ENCODE data around the gene LRRC27. TPM values are rescaled to one million over a fixed set of nuclear protein-coding genes. Genes with fewer than 3 reads are reported as not detected.
A peak's percentile ranks its signal among the peaks of the same experiment; 100 is the strongest.

The LRRC27 gene
- total and polyA plus RNA-seq, 4 experiments from 2014 or later = 0.90 to 3.8 (median 3.0) TPM

DNA sequence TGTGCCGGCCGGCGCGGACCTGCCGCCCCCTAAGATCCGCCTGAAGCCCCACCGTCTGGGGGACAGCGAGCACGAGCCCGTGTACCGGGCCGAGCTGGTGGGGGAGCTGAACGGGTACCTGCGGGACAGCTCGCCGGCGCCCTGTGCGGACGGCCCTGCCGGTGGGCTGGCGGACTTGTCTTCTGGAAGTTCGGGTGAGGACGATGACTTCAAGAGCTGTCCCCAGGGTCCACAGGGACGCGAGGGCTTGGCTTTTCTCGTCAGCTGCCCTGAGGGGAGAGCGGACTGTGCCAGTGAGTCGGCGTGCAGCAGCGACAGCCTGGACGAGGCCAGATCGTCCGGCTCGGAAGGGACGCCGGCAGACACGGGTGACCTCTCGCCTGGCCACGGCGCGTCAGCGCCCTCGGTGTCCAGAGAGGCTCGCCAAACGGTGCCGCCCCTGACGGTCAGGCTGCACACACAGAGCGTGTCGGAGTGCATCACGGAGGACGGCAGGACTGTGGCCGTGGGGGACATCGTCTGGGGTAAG is 73.5 kb downstream of the LRRC27 start:
- Histone ChIP-seq H3K9me3 (ENCODE audit: control insufficient read depth in 1 of 2, low read length in 2 of 2) (no peaks in the 10 kb centered on the region), H3K4me1 (ENCODE audit: insufficient read depth, low read length) (peaks cover 4% of the 10 kb centered on the region), H3K36me3 (ENCODE audit: insufficient read depth, low read length) (no peaks in the 10 kb centered on the region), H3K27ac (ENCODE audit: low read depth, low read length) (no peak overlapping the region), H3K4me3 (ENCODE audit: low read length in 2 of 2) (no peak overlapping the region), H3K27me3 (ENCODE audit: insufficient read depth, low read length) (no peaks in the 10 kb centered on the region)
- ChIA-PET POLR2A (ENCODE audit: partially characterized antibody) (no interaction called here), CTCF (ENCODE audit: partially characterized antibody) (no interaction called here)
- H3K4me3 Mint-ChIP-seq = no peak overlapping the region
- peaks cover 0 to 2% (median 0%) of the 10 kb centered on the region in 8 donors for H3K9me3 Mint-ChIP-seq
- intact Hi-C loops (cut with micrococcal nuclease) = no loop called here
- peaks cover 0 to 11% of the 10 kb centered on the region in 2 donors for H3K36me3 Mint-ChIP-seq
- peaks cover 3 to 31% (median 7%) of the 10 kb centered on the region in 4 donors for H3K4me1 Mint-ChIP-seq
- no peaks in the 10 kb centered on the region for H3K27me3 Mint-ChIP-seq
- no peak overlapping the region for H3K27ac Mint-ChIP-seq
- DNase-seq = no peak

DNA sequence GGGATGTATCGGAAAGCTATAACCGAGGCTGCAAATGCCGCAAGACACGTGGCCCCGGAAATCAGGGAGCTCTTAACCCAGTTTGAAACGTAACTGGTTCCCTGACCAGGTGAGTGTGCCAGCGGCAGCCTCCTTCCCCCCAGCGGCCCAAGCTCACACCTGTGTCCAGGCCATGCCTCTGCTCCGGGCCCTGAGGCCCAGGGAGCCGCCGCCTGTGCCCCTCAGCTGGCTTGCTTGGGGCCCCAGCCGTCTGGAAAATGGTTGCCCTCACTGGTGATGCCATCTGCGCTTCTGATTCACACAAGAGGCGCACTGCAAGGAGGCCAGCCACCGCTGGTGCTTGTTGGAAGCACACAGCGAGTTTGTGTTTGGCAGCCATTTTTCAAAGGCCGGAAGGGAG is 74.2 kb downstream of the LRRC27 start:
- H3K9me3 Mint-ChIP-seq = peaks cover 0 to 2% (median 0%) of the 10 kb centered on the region in 8 donors
- ChIA-PET POLR2A (ENCODE audit: partially characterized antibody) (no interaction called here), CTCF (ENCODE audit: partially characterized antibody) (no interaction called here)
- no peak for DNase-seq
- H3K27me3 Mint-ChIP-seq = no peaks in the 10 kb centered on the region
- no peak overlapping the region for H3K27ac Mint-ChIP-seq
- H3K36me3 ChIP-seq (ENCODE audit: insufficient read depth, low read length) = no peaks in the 10 kb centered on the region
- peaks cover 4% of the 10 kb centered on the region for H3K4me1 ChIP-seq (ENCODE audit: insufficient read depth, low read length)
- peaks cover 0 to 11% of the 10 kb centered on the region in 2 donors for H3K36me3 Mint-ChIP-seq
- no peak overlapping the region for H3K27ac ChIP-seq (ENCODE audit: low read depth, low read length)
- peak overlapping the region in 2 of 8 donors; percentile 15 to 17 for H3K4me3 Mint-ChIP-seq
- H3K27me3 ChIP-seq (ENCODE audit: insufficient read depth, low read length) = no peaks in the 10 kb centered on the region
- intact Hi-C loops (cut with micrococcal nuclease) = no loop called here
- H3K4me3 ChIP-seq (ENCODE audit: low read length in 2 of 2) = no peak overlapping the region
- H3K4me1 Mint-ChIP-seq = peaks cover 3 to 30% (median 7%) of the 10 kb centered on the region in 4 donors
- H3K9me3 ChIP-seq (ENCODE audit: control insufficient read depth in 1 of 2, low read length in 2 of 2) = no peaks in the 10 kb centered on the region

DNA sequence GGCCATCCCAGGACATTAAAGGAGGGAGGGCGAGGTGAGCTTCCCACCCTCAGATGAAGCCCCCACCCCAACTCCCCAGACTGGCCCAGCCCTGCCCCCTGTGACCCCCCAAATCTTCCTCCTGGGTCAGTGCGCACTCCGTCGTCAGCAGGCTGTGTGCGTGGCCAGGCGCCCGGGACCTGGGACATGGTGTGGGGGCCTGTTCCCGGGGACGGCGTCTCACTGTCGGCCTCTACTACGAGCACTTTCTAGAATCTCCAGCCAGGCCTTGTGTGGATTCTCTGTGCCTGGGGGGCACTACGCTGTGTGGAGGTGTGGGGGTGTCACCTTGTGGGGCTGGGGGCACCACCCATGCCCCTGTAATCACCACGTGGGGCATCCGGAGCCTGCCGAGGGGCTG is 74.8 kb downstream of the LRRC27 start:
- H3K4me1 Mint-ChIP-seq = peaks cover 3 to 27% (median 8%) of the 10 kb centered on the region in 4 donors
- POLR2A ChIA-PET (ENCODE audit: partially characterized antibody) = no interaction called here

DNA sequence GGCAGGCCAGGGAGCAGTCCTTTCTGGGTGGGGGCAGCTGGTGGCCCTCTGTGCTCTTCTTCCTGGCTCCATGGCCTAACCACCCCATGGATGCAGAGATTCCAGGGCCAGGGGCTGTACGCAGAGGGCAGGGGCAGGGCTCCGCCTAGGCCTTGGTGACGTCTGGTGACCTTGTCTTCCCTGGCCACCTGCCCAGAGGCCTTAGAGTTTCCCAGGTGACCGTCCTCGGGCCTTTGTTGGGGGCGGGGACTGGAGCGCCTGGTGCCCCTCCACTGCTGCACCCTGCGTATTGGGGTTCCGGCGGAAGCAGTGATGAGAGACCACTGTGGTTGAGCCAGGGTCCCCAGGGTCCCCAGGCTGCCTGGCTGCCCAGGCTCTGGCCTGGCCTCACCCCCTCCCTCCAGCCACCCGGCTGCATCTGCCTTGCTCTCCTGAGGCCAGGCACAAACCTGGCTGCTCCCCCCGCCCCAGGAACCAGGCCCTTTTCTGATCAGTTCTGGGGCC is 75.3 kb downstream of the LRRC27 start:
- H3K27ac Mint-ChIP-seq = peak overlapping the region in 2 of 7 donors; percentile 17 to 25
- POLR2A ChIA-PET (ENCODE audit: partially characterized antibody) = no interaction called here

More for the DNA sequence above, 74.8 kb downstream of the LRRC27 start:
- Mint-ChIP-seq H3K4me3 (no peak overlapping the region), H3K9me3 (peaks cover 0 to 2% (median 0%) of the 10 kb centered on the region in 8 donors), H3K27me3 (no peaks in the 10 kb centered on the region), H3K27ac (no peak overlapping the region), H3K36me3 (peaks cover 0 to 11% of the 10 kb centered on the region in 2 donors)
- intact Hi-C loops (cut with micrococcal nuclease) = no loop called here
- Histone ChIP-seq H3K27me3 (ENCODE audit: insufficient read depth, low read length) (no peaks in the 10 kb centered on the region), H3K36me3 (ENCODE audit: insufficient read depth, low read length) (no peaks in the 10 kb centered on the region), H3K9me3 (ENCODE audit: control insufficient read depth in 1 of 2, low read length in 2 of 2) (no peaks in the 10 kb centered on the region), H3K4me3 (ENCODE audit: low read length in 2 of 2) (no peak overlapping the region), H3K27ac (ENCODE audit: low read depth, low read length) (no peak overlapping the region), H3K4me1 (ENCODE audit: insufficient read depth, low read length) (peaks cover 4% of the 10 kb centered on the region)
- CTCF ChIA-PET (ENCODE audit: partially characterized antibody) = no interaction called here
- DNase-seq = no peak

DNA sequence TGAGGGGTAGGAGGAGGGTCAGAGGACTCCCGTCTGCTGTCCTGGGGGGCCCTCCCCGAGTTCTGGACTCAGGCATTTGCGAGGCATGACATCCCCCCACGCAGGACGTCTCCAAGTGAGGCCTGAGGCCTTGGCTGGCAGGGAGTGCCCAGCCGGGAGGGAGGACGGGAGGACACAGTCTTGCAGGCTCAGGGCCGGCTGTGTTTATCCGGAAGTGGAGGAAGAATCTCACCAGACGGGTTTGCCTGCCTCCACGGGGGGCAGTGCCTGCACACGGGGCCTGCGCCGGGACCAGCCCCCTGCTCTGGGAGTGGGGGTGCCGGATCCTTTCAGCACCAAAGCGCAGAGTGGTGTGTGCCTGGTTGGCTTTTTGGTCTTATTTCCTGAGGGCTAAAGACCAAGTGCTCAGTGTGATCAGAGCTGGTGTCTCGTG is 75.9 kb downstream of the LRRC27 start:
- no peak overlapping the region for H3K4me3 ChIP-seq (ENCODE audit: low read length in 2 of 2)
- H3K9me3 ChIP-seq (ENCODE audit: control insufficient read depth in 1 of 2, low read length in 2 of 2) = no peaks in the 10 kb centered on the region
- peaks cover 3 to 27% (median 9%) of the 10 kb centered on the region in 4 donors for H3K4me1 Mint-ChIP-seq
- peaks cover 4% of the 10 kb centered on the region for H3K4me1 ChIP-seq (ENCODE audit: insufficient read depth, low read length)
- peak overlapping the region in 4 of 7 donors; percentile 17 to 72 (median 50) for H3K27ac Mint-ChIP-seq
- no peaks in the 10 kb centered on the region for H3K36me3 ChIP-seq (ENCODE audit: insufficient read depth, low read length)
- ChIA-PET CTCF (ENCODE audit: partially characterized antibody) (no interaction called here), POLR2A (ENCODE audit: partially characterized antibody) (no interaction called here)
- H3K27me3 Mint-ChIP-seq = no peaks in the 10 kb centered on the region
- intact Hi-C loops (cut with micrococcal nuclease) = no loop called here
- H3K27me3 ChIP-seq (ENCODE audit: insufficient read depth, low read length) = no peaks in the 10 kb centered on the region
- peaks cover 0 to 11% of the 10 kb centered on the region in 2 donors for H3K36me3 Mint-ChIP-seq
- H3K4me3 Mint-ChIP-seq = peak overlapping the region in 4 of 8 donors; percentile 6 to 60 (median 34)
- H3K27ac ChIP-seq (ENCODE audit: low read depth, low read length) = no peak overlapping the region
- H3K9me3 Mint-ChIP-seq = peaks cover 0 to 2% (median 0%) of the 10 kb centered on the region in 8 donors
- DNase-seq = no peak

More for the DNA sequence above, 75.3 kb downstream of the LRRC27 start:
- H3K36me3 ChIP-seq (ENCODE audit: insufficient read depth, low read length) = no peaks in the 10 kb centered on the region
- peak in 1 of 5 donors; percentile 11 for DNase-seq
- Mint-ChIP-seq H3K4me1 (peaks cover 3 to 27% (median 8%) of the 10 kb centered on the region in 4 donors), H3K36me3 (peaks cover 0 to 11% of the 10 kb centered on the region in 2 donors), H3K9me3 (peaks cover 0 to 2% (median 0%) of the 10 kb centered on the region in 8 donors), H3K4me3 (no peak overlapping the region), H3K27me3 (no peaks in the 10 kb centered on the region)
- no peak overlapping the region for H3K27ac ChIP-seq (ENCODE audit: low read depth, low read length)
- H3K4me1 ChIP-seq (ENCODE audit: insufficient read depth, low read length) = peaks cover 4% of the 10 kb centered on the region
- intact Hi-C loops (cut with micrococcal nuclease) = no loop called here
- no peak overlapping the region for H3K4me3 ChIP-seq (ENCODE audit: low read length in 2 of 2)
- H3K27me3 ChIP-seq (ENCODE audit: insufficient read depth, low read length) = no peaks in the 10 kb centered on the region
- H3K9me3 ChIP-seq (ENCODE audit: control insufficient read depth in 1 of 2, low read length in 2 of 2) = no peaks in the 10 kb centered on the region
- CTCF ChIA-PET (ENCODE audit: partially characterized antibody) = no interaction called here

DNA sequence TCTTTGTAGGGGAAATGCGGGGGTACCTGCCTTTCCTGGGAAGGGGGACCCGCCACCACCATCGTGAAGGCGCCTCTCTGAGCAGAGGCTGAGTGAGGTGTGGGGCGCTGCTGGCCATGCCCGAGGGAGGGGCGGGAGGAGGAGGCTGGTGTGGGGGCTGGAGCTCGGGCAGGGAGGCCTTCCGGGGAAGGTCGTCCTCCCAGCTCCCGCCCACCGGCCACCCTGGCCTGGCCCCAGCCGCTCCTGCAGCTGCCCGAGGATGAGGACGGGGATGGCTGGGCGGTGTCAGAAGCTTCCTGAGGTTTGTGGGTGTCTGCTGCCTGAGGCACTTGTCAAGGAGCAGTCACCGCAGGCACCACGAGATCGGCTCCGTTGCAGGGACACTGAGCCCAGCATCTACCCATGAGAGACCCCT is 76.4 kb downstream of the LRRC27 start:
- no peaks in the 10 kb centered on the region for H3K9me3 Mint-ChIP-seq
- Histone ChIP-seq H3K9me3 (ENCODE audit: control insufficient read depth in 1 of 2, low read length in 2 of 2) (no peaks in the 10 kb centered on the region), H3K4me3 (ENCODE audit: low read length in 2 of 2) (no peak overlapping the region), H3K4me1 (ENCODE audit: insufficient read depth, low read length) (peaks cover 4% of the 10 kb centered on the region), H3K27me3 (ENCODE audit: insufficient read depth, low read length) (no peaks in the 10 kb centered on the region), H3K36me3 (ENCODE audit: insufficient read depth, low read length) (no peaks in the 10 kb centered on the region), H3K27ac (ENCODE audit: low read depth, low read length) (no peak overlapping the region)
- H3K27me3 Mint-ChIP-seq = no peaks in the 10 kb centered on the region
- peak overlapping the region in 3 of 7 donors; percentile 37 to 72 (median 64) for H3K27ac Mint-ChIP-seq
- intact Hi-C loops (cut with micrococcal nuclease) = no loop called here
- H3K36me3 Mint-ChIP-seq = peaks cover 0 to 11% of the 10 kb centered on the region in 2 donors
- H3K4me1 Mint-ChIP-seq = peaks cover 1 to 23% (median 8%) of the 10 kb centered on the region in 4 donors
- DNase-seq = no peak
- ChIA-PET CTCF (ENCODE audit: partially characterized antibody) (no interaction called here), POLR2A (ENCODE audit: partially characterized antibody) (no interaction called here)
- peak overlapping the region in 3 of 8 donors; percentile 16 to 60 (median 52) for H3K4me3 Mint-ChIP-seq

DNA sequence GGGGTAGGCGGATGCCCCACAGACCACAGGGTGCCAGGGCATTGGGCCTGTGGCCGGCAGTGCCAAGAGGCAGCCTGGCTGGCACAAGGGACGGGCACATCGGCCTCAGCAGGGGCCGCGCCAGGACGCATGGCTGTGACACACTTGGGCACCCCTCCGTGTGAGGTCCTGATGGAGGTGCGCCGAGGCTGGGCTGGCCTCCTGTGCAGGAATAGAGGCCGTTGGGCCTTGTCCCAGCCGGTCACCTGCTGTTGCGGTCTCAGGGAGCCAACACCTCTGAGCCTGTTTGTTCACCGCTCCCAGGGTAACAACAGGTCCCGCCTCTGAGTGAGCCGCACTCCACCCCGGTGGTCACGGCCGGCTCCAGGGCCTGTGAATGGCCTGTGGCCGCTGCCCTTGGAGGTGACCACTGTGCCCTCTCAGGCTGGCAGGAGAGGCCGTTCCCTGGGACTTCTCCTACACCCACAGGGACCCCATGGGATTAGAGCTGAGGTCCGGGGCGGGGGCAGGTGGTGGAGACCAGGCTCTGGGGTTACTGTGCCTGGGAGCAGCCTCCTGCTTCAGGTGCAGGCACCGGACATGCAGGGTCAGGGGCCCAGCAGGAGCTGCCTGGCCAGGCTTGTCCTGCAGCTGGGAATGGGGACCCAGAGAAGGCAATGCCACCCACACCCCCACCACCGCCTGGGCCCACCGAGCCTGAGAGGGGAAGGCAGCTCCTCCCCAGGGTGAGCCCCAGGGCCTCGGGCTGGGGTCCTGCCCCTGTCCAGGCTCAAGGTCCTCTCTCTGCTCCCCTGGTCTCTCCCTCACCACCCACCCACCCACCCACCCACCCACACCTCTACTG is 77.1 kb downstream of the LRRC27 start:
- Histone ChIP-seq H3K36me3 (ENCODE audit: insufficient read depth, low read length) (no peaks in the 10 kb centered on the region), H3K4me3 (ENCODE audit: low read length in 2 of 2) (no peak overlapping the region), H3K27ac (ENCODE audit: low read depth, low read length) (no peak overlapping the region), H3K4me1 (ENCODE audit: insufficient read depth, low read length) (peaks cover 4% of the 10 kb centered on the region), H3K27me3 (ENCODE audit: insufficient read depth, low read length) (no peaks in the 10 kb centered on the region), H3K9me3 (ENCODE audit: control insufficient read depth in 1 of 2, low read length in 2 of 2) (no peaks in the 10 kb centered on the region)
- H3K27me3 Mint-ChIP-seq = no peaks in the 10 kb centered on the region
- CTCF ChIA-PET (ENCODE audit: partially characterized antibody) = no interaction called here
- no peak overlapping the region for H3K4me3 Mint-ChIP-seq
- DNase-seq = no peak
- peaks cover 2 to 23% (median 9%) of the 10 kb centered on the region in 4 donors for H3K4me1 Mint-ChIP-seq
- H3K9me3 Mint-ChIP-seq = no peaks in the 10 kb centered on the region
- intact Hi-C loops (cut with micrococcal nuclease) = no loop called here
- H3K36me3 Mint-ChIP-seq = peaks cover 0 to 13% of the 10 kb centered on the region in 2 donors
- peak overlapping the region in 1 of 7 donors; percentile 62 for H3K27ac Mint-ChIP-seq
- POLR2A ChIA-PET (ENCODE audit: partially characterized antibody) = no interaction called here

Data from CD4-positive, alpha-beta memory T cell (primary cell).